ENCODE data around the gene SYT7.

GRCh38 chr11:61480261-61480993 lies 100.4 kb downstream of the SYT7 start:
- TF ChIP-seq CTCF (IDR thresholded peaks at IDR 0.05; ENCODE audit: low read depth, low read length) (no peak), POLR2A (IDR thresholded peaks at IDR 0.05; ENCODE audit: extremely low read depth, insufficient read length) (no peak), MAX (IDR thresholded peaks at IDR 0.05; ENCODE audit: low read depth, low read length) (no peak), MYC (IDR thresholded peaks at IDR 0.05; ENCODE audit: low read depth, low read length) (no peak)

Measured in NB4 (cell line).